Gastroesophageal sphincter (tissue), 3 donors: ENCODE results near the gene RXRG.

Source experiments
- CTCF ChIP-seq, 4 experiments: fragments of 200-600 bp in 2 of 4; fragments of 450-650 bp in 2 of 4; sonication (generic) in 1 of 4; IDR thresholded peaks; one replicate each; pipeline ENCODE4 v1.5.1; 2017 to 2019; ENCODE audit warnings: antibody characterized with exemption in 4 of 4, mild to moderate bottlenecking in 2 of 4, moderate library complexity in 2 of 4
- EP300 ChIP-seq: sonication (generic); formaldehyde crosslinking; IDR thresholded peaks from one replicate; pipeline ENCODE4 v1.6.1; 2017; ENCODE audit warnings: antibody characterized with exemption, mild to moderate bottlenecking
- POLR2A ChIP-seq, 2 donors: fragments of 450-650 bp; IDR thresholded peaks; one replicate each; pipeline ENCODE4 v1.6.1; 2017; ENCODE audit warnings: antibody characterized with exemption in 2 of 2, mild to moderate bottlenecking in 2 of 2, moderate library complexity in 1 of 2
- POLR2AphosphoS5 ChIP-seq: sonication (generic); formaldehyde crosslinking; IDR thresholded peaks from one replicate; pipeline ENCODE4 v1.6.1; 2017; ENCODE audit warnings: antibody characterized with exemption

GRCh38 chr1:165375623-165376022 lies 69.3 kb downstream of the RXRG start:
- TF ChIP-seq EP300, result no peak
- TF ChIP-seq CTCF (IDR thresholded peaks at IDR 0.05), result no peak
- no peak for TF ChIP-seq POLR2A (IDR thresholded peaks at IDR 0.05)
- no peak for TF ChIP-seq POLR2AphosphoS5
